Hematopoietic multipotent progenitor cell treated with erythropoietin and hydrocortisone succinate and interleukin-3 and kit ligand, for 15 days (in vitro differentiated cells): ENCODE measurements around the gene CPB2.

Source experiments
- DNase-seq: peaks from one replicate; pipeline ENCODE4 v3.0.0-alpha.2; 2015; ENCODE audit warnings: low spot score

CPB2 gene

GRCh38 chr13:46050771-46051170 is 54.1 kb downstream of the CPB2 start:
- no peak for DNase-seq

GRCh38 chr13:46045424-46045823 is 59.4 kb downstream of the CPB2 start:
- DNase-seq, result no peak

GRCh38 chr13:46043647-46044046 is 61.2 kb downstream of the CPB2 start:
- no peak for DNase-seq

GRCh38 chr13:46041419-46041839 is 63.4 kb downstream of the CPB2 start:
- DNase-seq, result no peak

GRCh38 chr13:46040763-46041162 is 64.1 kb downstream of the CPB2 start:
- no peak for DNase-seq

GRCh38 chr13:46039411-46040182 is 65.2 kb downstream of the CPB2 start:
- DNase-seq, result no peak

- DNase-seq, result no peak
Measured at GRCh38 chr13:46038296-46038695, 66.5 kb downstream of the CPB2 start.

- no peak for DNase-seq
Measured at GRCh38 chr13:46035066-46035465, 69.8 kb downstream of the CPB2 start.

- DNase-seq, result no peak
Measured at GRCh38 chr13:46032341-46032740, 72.5 kb downstream of the CPB2 start.

- DNase-seq, result no peak
Measured at GRCh38 chr13:46031581-46032263, 73.1 kb downstream of the CPB2 start.

- no peak for DNase-seq
Measured at GRCh38 chr13:46025157-46025556, 79.7 kb downstream of the CPB2 start.

GRCh38 chr13:46022481-46022880 is 82.4 kb downstream of the CPB2 start:
- no peak for DNase-seq

GRCh38 chr13:46016216-46016615 is 88.6 kb downstream of the CPB2 start:
- no peak for DNase-seq

- DNase-seq, result no peak
Measured at GRCh38 chr13:46015366-46015765, 89.5 kb downstream of the CPB2 start.

GRCh38 chr13:46012404-46012803 is 92.4 kb downstream of the CPB2 start:
- no peak for DNase-seq

- no peak for DNase-seq
Measured at GRCh38 chr13:46010148-46010547, 94.7 kb downstream of the CPB2 start.

GRCh38 chr13:46008631-46009030 is 96.2 kb downstream of the CPB2 start:
- no peak for DNase-seq

- no peak for DNase-seq
Measured at GRCh38 chr13:46006688-46007452, 98.0 kb downstream of the CPB2 start.

- no peak for DNase-seq
Measured at GRCh38 chr13:46004491-46004890, 100.3 kb downstream of the CPB2 start.
